IMR-90 (cell line): ENCODE data around the gene RAP1GAP2. TPM values are rescaled to one million over a fixed set of nuclear protein-coding genes. Genes with fewer than 3 reads are reported as not detected.

ENCODE experiments used
- ATAC-seq: fragments of 200-7000 bp; cut with Tn5 transposase; 2 replicates; pipeline ENCODE4 v1.9.1; 2020; ENCODE audit warnings: low read depth, mild to moderate bottlenecking, moderate library complexity
- BruUV-seq: library from RNA; stranded (reverse); fragments of 400-500 nt; replicated peaks from 2 replicates; lab custom pipeline; 2021; lab: Mats Ljungman, UMichigan
- CTCF ChIA-PET: fragments of 300-600 bp; formaldehyde crosslinking; extraction: SDS; loops from one replicate; lab custom pipeline; 2021; ENCODE audit warnings: antibody characterized with exemption; lab: Yijun Ruan, JAX
- POLR2A ChIA-PET: fragments of 300-600 bp; sonication (Branson Sonifier 250); formaldehyde crosslinking; loops from one replicate; lab custom pipeline; 2022; ENCODE audit warnings: antibody characterized with exemption; ENCODE audit not compliant: unreplicated experiment; lab: Charles Lee
- DNase-seq: peaks from one replicate; pipeline ENCODE4 v3.0.0; 2013
- H2AFZ ChIP-seq: replicated peaks from 2 replicates; pipeline ENCODE3; 2013; ENCODE audit warnings: low read length, mild to moderate bottlenecking; ENCODE audit not compliant: poor library complexity
- H2AK5ac ChIP-seq: 2 replicates; pipeline ENCODE4 v1.6.1; 2013; ENCODE audit warnings: low read depth, low read length, inconsistent platforms
- H2AK9ac ChIP-seq: replicated peaks from 2 replicates; pipeline ENCODE3; 2013; ENCODE audit warnings: mild to moderate bottlenecking, low read depth, low read length, moderate library complexity; ENCODE audit not compliant: poor library complexity
- H2BK120ac ChIP-seq: 2 replicates; pipeline ENCODE4 v1.6.1; 2013; ENCODE audit warnings: low read depth, low read length, inconsistent platforms
- H2BK15ac ChIP-seq: 3 replicates; pipeline ENCODE4 v1.6.1; 2013; ENCODE audit warnings: low read depth, low read length, inconsistent platforms
- H2BK20ac ChIP-seq: 2 replicates; pipeline ENCODE4 v1.6.1; 2013; ENCODE audit warnings: low read depth, mild to moderate bottlenecking, inconsistent platforms, low read length, moderate library complexity
- H2BK5ac ChIP-seq: 2 replicates; pipeline ENCODE4 v1.6.1; 2013; ENCODE audit warnings: mild to moderate bottlenecking, low read depth, low read length, inconsistent platforms; ENCODE audit not compliant: poor library complexity, severe bottlenecking
- H3K14ac ChIP-seq: replicated peaks from 2 replicates; pipeline ENCODE4 v1.6.1; 2013; ENCODE audit warnings: low read depth, low read length, inconsistent platforms
- H3K18ac ChIP-seq: 2 replicates; pipeline ENCODE4 v1.6.1; 2013; ENCODE audit warnings: low read depth, low read length, control low read depth
- H3K23ac ChIP-seq: 2 replicates; pipeline ENCODE4 v1.6.1; 2013; ENCODE audit warnings: low read depth, low read length, inconsistent platforms
- H3K27ac ChIP-seq: 2 replicates; pipeline ENCODE4 v1.5.1; 2013; ENCODE audit warnings: mild to moderate bottlenecking, control low read depth, low read length; ENCODE audit not compliant: insufficient read depth
- H3K27me3 ChIP-seq: 2 replicates; pipeline ENCODE4 v1.6.1; 2013; ENCODE audit warnings: low read length; ENCODE audit not compliant: control insufficient read depth, insufficient read depth
- H3K36me3 ChIP-seq: 2 replicates; pipeline ENCODE4 v1.6.1; 2013; ENCODE audit warnings: low read length, mixed read lengths; ENCODE audit not compliant: control insufficient read depth, insufficient read depth
- H3K4ac ChIP-seq: 2 replicates; pipeline ENCODE4 v1.6.1; 2013; ENCODE audit warnings: low read depth, low read length, inconsistent platforms
- H3K4me1 ChIP-seq: 2 replicates; pipeline ENCODE4 v1.6.1; 2013; ENCODE audit warnings: low read length, mixed read lengths; ENCODE audit not compliant: control insufficient read depth, insufficient read depth
- H3K4me2 ChIP-seq: 2 replicates; pipeline ENCODE4 v1.6.1; 2013; ENCODE audit warnings: low read depth, mild to moderate bottlenecking, control low read depth, low read length, moderate library complexity
- H3K4me3 ChIP-seq: 2 replicates; pipeline ENCODE4 v1.5.1; 2013; ENCODE audit warnings: low read depth, mild to moderate bottlenecking, control low read depth, low read length, moderate library complexity; ENCODE audit not compliant: insufficient read depth
- H3K56ac ChIP-seq: 2 replicates; pipeline ENCODE4 v1.6.1; 2013; ENCODE audit warnings: low read length, inconsistent platforms; ENCODE audit not compliant: insufficient read depth; ENCODE audit errors: extremely low read depth
- H3K79me1 ChIP-seq, 2 experiments: 2 replicates each; pipeline ENCODE4 v1.6.1; 2013; ENCODE audit warnings: low read length in 2 of 2, inconsistent platforms in 1 of 2, low read depth in 1 of 2
- H3K9ac ChIP-seq: 2 replicates; pipeline ENCODE4 v1.6.1; 2013; ENCODE audit warnings: low read depth, low read length, control low read depth
- H3K9me1 ChIP-seq: 2 replicates; pipeline ENCODE4 v1.6.1; 2013; ENCODE audit warnings: low read length, inconsistent platforms; ENCODE audit not compliant: insufficient read depth
- H3K9me3 ChIP-seq: 2 replicates; pipeline ENCODE4 v1.6.1; 2013; ENCODE audit warnings: low read length; ENCODE audit not compliant: control insufficient read depth, insufficient read depth
- H4K20me1 ChIP-seq: 2 replicates; pipeline ENCODE4 v1.6.1; 2013; ENCODE audit warnings: low read length, inconsistent platforms; ENCODE audit not compliant: insufficient read depth
- H4K5ac ChIP-seq: 2 replicates; pipeline ENCODE4 v1.6.1; 2013; ENCODE audit warnings: mild to moderate bottlenecking, low read depth, low read length, control low read depth
- H4K8ac ChIP-seq, 2 experiments: 2 replicates each; pipeline ENCODE4 v1.6.1; 2013; ENCODE audit warnings: low read depth in 2 of 2, low read length in 2 of 2, control low read depth in 1 of 2, inconsistent platforms in 1 of 2
- H4K91ac ChIP-seq: 2 replicates; pipeline ENCODE4 v1.6.1; 2013; ENCODE audit warnings: low read depth, low read length, inconsistent platforms; ENCODE audit not compliant: insufficient read depth
- BHLHE40 ChIP-seq: fragments of 150-350 bp; IDR thresholded peaks from 2 replicates; pipeline ENCODE4 v1.6.1; 2016; ENCODE audit warnings: mild to moderate bottlenecking, low read depth, low read length
- CEBPB ChIP-seq: IDR thresholded peaks from 2 replicates; pipeline ENCODE4 v1.6.1; 2012; ENCODE audit warnings: low read depth, low read length, improper control_type of control experiment
- CHD1 ChIP-seq: IDR thresholded peaks from 2 replicates; pipeline ENCODE4 v1.6.1; 2012; ENCODE audit warnings: low read depth, low read length, improper control_type of control experiment
- FOS ChIP-seq: fragments of 150-350 bp; IDR thresholded peaks from 2 replicates; pipeline ENCODE4 v1.6.1; 2016; ENCODE audit warnings: low read depth, low read length
- MAFK ChIP-seq: IDR thresholded peaks from 2 replicates; pipeline ENCODE4 v1.6.1; 2012; ENCODE audit warnings: low read depth, low read length, improper control_type of control experiment
- MAZ ChIP-seq: IDR thresholded peaks from 2 replicates; pipeline ENCODE4 v1.6.1; 2012; ENCODE audit warnings: low read depth, mild to moderate bottlenecking, low read length, improper control_type of control experiment, moderate library complexity, borderline replicate concordance
- MXI1 ChIP-seq: IDR thresholded peaks from 2 replicates; pipeline ENCODE4 v1.6.1; 2012; ENCODE audit warnings: low read depth, mild to moderate bottlenecking, low read length, moderate library complexity, borderline replicate concordance
- POLR2A ChIP-seq: IDR thresholded peaks from 2 replicates; pipeline ENCODE4 v1.6.1; 2012; ENCODE audit warnings: mild to moderate bottlenecking, low read depth, low read length
- WGBS, 2 experiments: methylation state at CpG; one replicate each; pipeline versions ENCODE4 v1.1.5 to v1.1.7; 2013; ENCODE audit warnings: missing lambda C conversion rate in 2 of 2; ENCODE audit not compliant: insufficient read length in 1 of 2; ENCODE audit errors: extremely low coverage in 2 of 2; 5-methylcytosine and 5-hydroxymethylcytosine counted together
- dilution Hi-C: fragments of 300-500 bp; cut with HindIII; formaldehyde crosslinking; loops from one replicate; pipeline ENCODE4 v1.14.3; 2018; ENCODE audit warnings: low sequenced_read_pairs; ENCODE audit not compliant: unreplicated experiment
- in situ Hi-C: fragments of 300-500 bp; cut with MboI; formaldehyde crosslinking; loops from 3 replicates; pipeline ENCODE4 v1.14.3; 2019; ENCODE audit warnings: low sequenced_read_pairs, inconsistent platforms, mixed read lengths
- intact Hi-C: fragments of 100-400 bp; cut with micrococcal nuclease; formaldehyde crosslinking; loops from 2 replicates; pipeline ENCODE4 v1.10.0; 2022
- polyA plus RNA-seq, 3 experiments: library from polyadenylated mRNA; depleted of rRNA; stranded (reverse); fragments of >200 nt; gene quantifications; 2 replicates each; pipeline ENCODE4 v1.2.3, GENCODE V29; 2012; ENCODE audit warnings: low replicate concordance in 1 of 3
- total RNA-seq: library from RNA; depleted of rRNA; stranded (reverse); fragments of >200 nt; gene quantifications from 2 replicates; pipeline ENCODE4 v1.2.3, GENCODE V29; 2012
- TF ChIP-seq, protein P1 (sequence below): conservative IDR thresholded peaks from 2 replicates; pipeline ENCODE4 v1.5.1; 2012; ENCODE audit warnings: mild to moderate bottlenecking, low read depth, low read length, improper control_type of control experiment

Gene RAP1GAP2
- total and polyA plus RNA-seq, 2 of the 4 experiments (the other 2 are of a cell fraction): 5.7 to 7.5 TPM

DNA sequence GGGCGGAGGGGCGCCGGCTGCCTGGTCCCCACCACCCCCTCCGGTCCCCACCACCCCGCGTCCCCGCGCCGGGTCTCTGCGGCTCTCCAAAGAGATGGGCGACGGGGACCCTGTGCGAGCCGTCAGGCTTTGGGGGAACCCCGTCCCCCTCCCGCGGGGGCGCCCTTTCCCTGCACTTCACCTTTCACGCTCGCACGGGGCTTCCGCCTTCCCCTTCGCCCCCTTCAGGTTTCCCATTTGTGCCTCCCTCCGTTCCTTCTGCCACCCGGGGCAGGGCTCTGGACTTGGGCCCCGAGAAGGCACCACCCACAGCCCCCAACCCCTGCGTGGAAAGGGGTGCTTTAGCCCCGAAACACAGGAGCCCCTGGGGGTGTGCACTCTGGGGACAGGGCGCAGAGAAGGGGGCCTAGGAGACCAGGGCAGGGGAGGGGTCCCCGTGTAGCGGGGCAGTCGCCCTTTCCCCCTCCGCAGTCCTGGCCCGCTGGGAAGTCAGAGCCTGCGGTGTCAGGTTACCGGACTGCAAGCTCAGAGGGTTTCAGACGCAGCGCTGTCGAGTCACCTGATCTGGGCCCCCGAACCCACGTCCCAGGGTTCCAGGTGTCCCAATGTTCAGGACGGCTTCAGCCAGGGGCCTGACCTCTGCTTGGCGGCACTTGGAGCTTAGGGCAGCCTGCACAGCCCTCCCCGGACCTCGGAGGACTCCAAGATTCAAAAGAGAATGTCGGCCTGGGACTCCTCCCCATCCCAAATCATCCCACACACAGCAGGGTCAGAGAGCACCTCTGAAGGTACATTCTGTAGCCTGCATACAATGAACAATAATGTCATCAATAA lies 40.1 kb upstream of the RAP1GAP2 start:
- H3K18ac ChIP-seq: no peak overlapping the region
- no peak overlapping the region for H2BK5ac ChIP-seq
- H3K56ac ChIP-seq: no peak overlapping the region
- H4K91ac ChIP-seq: no peak overlapping the region
- no peak overlapping the region for H3K23ac ChIP-seq
- no peak for DNase-seq
- H3K4ac ChIP-seq: no peak overlapping the region
- in situ Hi-C loops: no loop called here
- H3K4me3 ChIP-seq: no peak overlapping the region; the same call in 1 of the 2 replicates
- H4K5ac ChIP-seq: no peak overlapping the region
- H3K9me1 ChIP-seq: no peaks in the 10 kb centered on the region
- H2AK5ac ChIP-seq: no peak overlapping the region
- no peaks in the 10 kb centered on the region for H3K9me3 ChIP-seq
- peak; percentile 24; the same call in 1 of the 2 replicates for ATAC-seq
- dilution Hi-C loops: no loop called here
- no peak overlapping the region for H4K8ac ChIP-seq
- no peaks in the 10 kb centered on the region for H3K79me1 ChIP-seq
- H2AK9ac ChIP-seq: no peak overlapping the region
- no peak overlapping the region for H3K14ac ChIP-seq
- H3K9ac ChIP-seq: no peak overlapping the region
- BruUV-seq: no TSS peak
- ChIA-PET CTCF (interaction anchor here (0.5 kb wide), 1 partner anchor 254 kb away, joined by 3 read pairs; no protein-coding TSS in a partner anchor), POLR2A (no interaction called here)
- no peaks in the 10 kb centered on the region for H4K20me1 ChIP-seq
- TF ChIP-seq CHD1 (no peak), POLR2A (no peak), BHLHE40 (no peak), MAZ (no peak), MAFK (no peak), MXI1 (no peak), FOS (no peak), CEBPB (no peak)
- TF ChIP-seq, protein P1, sequence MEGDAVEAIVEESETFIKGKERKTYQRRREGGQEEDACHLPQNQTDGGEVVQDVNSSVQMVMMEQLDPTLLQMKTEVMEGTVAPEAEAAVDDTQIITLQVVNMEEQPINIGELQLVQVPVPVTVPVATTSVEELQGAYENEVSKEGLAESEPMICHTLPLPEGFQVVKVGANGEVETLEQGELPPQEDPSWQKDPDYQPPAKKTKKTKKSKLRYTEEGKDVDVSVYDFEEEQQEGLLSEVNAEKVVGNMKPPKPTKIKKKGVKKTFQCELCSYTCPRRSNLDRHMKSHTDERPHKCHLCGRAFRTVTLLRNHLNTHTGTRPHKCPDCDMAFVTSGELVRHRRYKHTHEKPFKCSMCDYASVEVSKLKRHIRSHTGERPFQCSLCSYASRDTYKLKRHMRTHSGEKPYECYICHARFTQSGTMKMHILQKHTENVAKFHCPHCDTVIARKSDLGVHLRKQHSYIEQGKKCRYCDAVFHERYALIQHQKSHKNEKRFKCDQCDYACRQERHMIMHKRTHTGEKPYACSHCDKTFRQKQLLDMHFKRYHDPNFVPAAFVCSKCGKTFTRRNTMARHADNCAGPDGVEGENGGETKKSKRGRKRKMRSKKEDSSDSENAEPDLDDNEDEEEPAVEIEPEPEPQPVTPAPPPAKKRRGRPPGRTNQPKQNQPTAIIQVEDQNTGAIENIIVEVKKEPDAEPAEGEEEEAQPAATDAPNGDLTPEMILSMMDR: no peak
- no peak overlapping the region for H2BK15ac ChIP-seq
- peaks cover 36% of the 10 kb centered on the region for H3K27me3 ChIP-seq
- no peak overlapping the region for H2BK120ac ChIP-seq
- no peaks in the 10 kb centered on the region for H3K36me3 ChIP-seq
- WGBS, 2 experiments: 0% methylated on average over 5 of the region's 46 CpGs; no CpG with 5 or more reads in 1 of the 2 experiments
- intact Hi-C loops: no loop called here
- H3K27ac ChIP-seq: no peak overlapping the region
- no peaks in the 10 kb centered on the region for H3K4me1 ChIP-seq
- H2AFZ ChIP-seq: peak overlapping the region; percentile 12
- peak overlapping the region; percentile 33; the same call in 1 of the 2 replicates for H3K4me2 ChIP-seq
- no peak overlapping the region for H2BK20ac ChIP-seq
